GM10266 (cell line): Measurements from ENCODE around the gene SMG6.

Experiments
- DNase-seq: peaks from one replicate; pipeline ENCODE4 v3.0.0; 2012; ENCODE audit errors: extremely low spot score
- TF ChIP-seq, protein P1 (sequence below): IDR thresholded peaks from 2 replicates; pipeline ENCODE4 v1.5.1; 2012; ENCODE audit warnings: mild to moderate bottlenecking, low read depth; ENCODE audit not compliant: control insufficient read depth, insufficient read depth; ENCODE audit errors: missing control alignments

The SMG6 gene

DNA sequence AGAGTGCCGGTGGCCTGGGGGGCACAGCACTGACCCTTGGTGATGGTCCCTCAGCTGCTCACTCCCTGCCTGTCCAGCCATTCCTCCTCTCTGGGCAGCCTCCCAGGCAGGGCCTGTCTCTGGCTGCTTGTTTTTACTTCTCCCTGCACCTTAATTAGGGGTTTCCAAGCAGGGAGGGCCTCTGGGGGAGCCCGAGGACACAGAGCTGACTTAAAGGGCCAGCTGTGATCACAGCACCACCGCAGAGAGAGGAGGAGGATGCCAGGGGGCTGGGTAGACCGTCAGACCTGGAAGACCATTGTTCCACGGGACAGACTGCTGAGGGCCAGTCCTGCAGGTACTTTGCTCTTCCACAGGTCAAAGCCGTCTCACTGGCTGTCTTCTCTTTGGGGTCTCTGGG lies 274.8 kb downstream of the SMG6 start:
- TF ChIP-seq, protein P1, sequence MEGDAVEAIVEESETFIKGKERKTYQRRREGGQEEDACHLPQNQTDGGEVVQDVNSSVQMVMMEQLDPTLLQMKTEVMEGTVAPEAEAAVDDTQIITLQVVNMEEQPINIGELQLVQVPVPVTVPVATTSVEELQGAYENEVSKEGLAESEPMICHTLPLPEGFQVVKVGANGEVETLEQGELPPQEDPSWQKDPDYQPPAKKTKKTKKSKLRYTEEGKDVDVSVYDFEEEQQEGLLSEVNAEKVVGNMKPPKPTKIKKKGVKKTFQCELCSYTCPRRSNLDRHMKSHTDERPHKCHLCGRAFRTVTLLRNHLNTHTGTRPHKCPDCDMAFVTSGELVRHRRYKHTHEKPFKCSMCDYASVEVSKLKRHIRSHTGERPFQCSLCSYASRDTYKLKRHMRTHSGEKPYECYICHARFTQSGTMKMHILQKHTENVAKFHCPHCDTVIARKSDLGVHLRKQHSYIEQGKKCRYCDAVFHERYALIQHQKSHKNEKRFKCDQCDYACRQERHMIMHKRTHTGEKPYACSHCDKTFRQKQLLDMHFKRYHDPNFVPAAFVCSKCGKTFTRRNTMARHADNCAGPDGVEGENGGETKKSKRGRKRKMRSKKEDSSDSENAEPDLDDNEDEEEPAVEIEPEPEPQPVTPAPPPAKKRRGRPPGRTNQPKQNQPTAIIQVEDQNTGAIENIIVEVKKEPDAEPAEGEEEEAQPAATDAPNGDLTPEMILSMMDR: no peak
- DNase-seq: no peak

DNA sequence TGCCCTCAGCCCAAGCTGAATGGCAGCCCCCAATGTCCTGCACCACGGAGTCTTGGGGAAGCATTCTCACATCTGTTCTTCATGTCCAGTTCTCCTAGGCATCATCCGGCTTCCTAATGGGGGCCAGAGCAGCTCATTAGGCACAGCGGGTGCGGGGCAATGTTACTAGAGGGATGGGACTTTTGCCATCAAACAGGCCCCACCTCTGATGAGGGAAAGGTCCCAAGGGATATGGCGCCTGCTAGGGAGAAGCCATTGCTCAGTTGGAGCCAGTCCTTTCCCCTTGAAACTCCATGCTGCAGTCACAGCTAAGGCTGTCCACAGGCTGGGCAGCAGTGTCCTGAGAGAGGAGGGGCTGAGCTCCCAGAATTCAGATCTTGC lies 275.4 kb downstream of the SMG6 start:
- TF ChIP-seq, protein P1: no peak
- DNase-seq: no peak

DNA sequence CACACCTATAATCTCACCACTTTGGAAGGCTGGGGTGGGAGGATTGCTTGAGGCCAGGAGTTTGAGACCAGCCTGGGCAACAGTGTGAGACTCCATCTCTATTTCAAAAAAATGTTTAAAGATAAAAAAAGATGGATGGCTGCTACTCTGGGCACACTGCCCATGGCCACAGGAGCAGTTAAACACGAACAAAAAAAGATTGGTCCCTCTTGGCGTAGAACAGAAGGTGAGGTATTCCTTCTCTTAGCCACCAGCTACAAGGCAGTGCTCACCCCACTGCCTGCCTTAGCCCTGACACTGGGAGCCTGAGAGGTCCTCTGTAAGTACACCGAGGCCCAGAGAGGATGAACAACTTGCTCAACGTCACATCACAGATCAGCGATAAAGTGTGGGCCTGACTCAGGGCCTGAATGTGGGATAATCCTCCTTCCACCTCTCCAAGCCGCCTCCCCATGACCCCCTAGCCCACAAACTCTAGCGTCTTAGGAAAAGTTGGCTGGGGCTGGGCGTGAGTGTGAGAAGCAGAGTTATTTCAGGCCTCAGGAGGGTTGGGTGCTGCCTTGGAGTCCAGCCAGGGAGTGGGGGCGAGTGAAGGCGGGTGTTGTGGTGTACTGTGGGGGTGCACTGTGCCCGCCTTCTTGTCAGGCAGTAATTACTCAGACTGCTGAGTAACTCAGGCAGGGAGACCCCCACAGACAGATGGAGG lies 275.9 kb downstream of the SMG6 start:
- TF ChIP-seq, protein P1: no peak
- no peak for DNase-seq

DNA sequence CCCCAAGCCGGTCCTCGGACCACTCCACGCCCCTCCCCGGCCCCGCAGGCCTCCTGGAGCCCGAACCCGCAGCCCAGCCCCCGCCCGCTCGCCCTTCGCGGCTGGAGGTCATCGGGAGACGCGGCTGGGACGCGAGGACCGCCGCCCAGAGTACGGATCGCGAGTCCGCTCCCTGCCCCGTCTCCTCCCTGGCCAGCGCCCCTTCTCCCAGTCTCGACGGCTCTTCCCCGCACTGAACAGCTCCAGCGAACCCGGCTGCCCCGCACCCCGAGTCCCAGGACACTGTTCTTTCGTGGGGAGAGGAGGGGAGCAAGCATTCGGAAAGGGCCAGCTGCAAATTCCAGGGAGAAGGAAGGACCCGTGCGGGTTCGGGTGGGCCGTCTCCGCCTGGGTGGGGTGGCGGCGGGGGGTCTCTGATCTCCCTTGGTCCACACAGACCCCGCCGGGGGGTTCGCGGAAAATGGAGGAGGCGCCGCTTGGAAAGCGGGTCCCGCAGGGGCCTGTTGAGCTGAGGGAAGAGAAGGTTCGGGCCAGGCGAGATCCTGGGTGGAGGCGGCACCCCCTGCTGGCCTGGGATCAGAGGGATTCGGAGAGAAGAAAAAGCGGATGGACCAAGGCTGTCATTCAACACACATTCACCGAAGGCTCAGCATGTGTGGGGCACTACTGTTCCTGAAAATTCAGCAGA lies 277.8 kb downstream of the SMG6 start:
- TF ChIP-seq, protein P1: peak; percentile 33
- DNase-seq: peak; percentile 71

DNA sequence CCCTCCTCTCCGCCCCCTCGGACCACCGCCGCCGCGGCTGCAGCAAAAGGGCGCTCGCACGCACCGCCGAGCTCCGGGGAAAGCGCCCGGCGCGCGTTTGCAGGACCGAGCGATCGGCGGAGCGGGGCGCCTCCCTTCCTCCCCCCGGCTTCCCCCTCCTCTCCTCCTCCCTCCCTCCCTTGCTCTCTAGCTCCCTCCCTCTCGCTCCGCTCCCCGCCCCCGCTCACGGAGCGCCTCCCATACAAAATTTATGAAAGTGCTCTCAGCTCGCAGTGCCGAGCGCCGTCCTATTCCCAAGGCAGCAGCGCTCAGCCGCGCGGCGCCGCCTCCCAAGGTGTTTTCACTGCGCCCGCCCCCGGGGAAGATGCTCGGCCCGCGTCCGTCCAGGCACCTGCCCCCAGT lies 278.4 kb downstream of the SMG6 start, which contains the start of gene RTN4RL1:
RTN4RL1 (minus strand) TSS at position 115 of the 402 bp plus-strand sequence. CDS start 469 bp downstream, outside the sequence.
- DNase-seq: peak; percentile 76
- TF ChIP-seq, protein P1: no peak

DNA sequence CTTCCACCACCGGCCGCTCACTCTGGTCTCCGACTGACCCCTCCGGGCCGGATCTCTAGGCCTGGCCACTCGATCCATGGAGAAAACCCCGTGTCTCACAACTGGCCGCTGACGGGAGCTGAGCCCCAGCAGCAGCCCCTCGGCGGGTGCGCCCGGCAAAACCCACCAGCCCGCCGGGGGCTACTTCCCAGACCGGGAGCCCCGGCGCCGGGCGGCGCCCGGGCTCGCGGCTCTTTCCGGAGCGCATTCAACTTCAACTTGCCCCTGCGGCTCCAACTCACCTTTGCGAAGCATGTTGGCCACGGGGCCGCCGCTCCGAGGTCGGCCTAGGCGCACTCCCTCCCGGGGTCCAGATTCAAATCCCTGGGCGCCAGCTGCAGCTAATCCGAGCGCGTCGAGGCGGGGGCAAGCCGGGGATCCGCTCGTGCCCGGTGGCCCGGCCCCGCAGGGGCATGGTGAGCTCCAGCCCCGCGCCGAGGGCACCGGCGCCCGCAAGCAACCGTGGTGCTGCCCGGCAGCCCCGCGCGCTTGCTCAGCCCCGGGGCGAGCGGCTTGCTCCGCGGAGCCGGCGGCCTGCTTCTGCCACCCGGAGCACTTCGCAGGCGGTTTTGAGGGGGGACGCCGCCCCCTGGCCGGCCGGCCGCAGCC lies 278.9 kb downstream of the SMG6 start:
- TF ChIP-seq, protein P1: no peak
- DNase-seq: no peak
